GM18505 (cell line): ENCODE measurements around the gene ABL2.
A peak's percentile ranks its signal among the peaks of the same experiment; 100 is the strongest.
"Not testable (repeated sequence)": the region's sequence is repeated elsewhere in the genome, so short reads cannot be mapped to it uniquely, and the experiment has no call there.

Source experiments
- ATAC-seq: cut with Tn5 transposase; IDR thresholded peaks from one replicate; pipeline ENCODE4 v1.9.1; 2021; ENCODE audit not compliant: unreplicated experiment
- POLR2A ChIP-seq: IDR thresholded peaks from 4 replicates; pipeline ENCODE4 v1.6.1; 2011; ENCODE audit warnings: borderline replicate concordance; ENCODE audit not compliant: insufficient read depth, insufficient read length; ENCODE audit errors: extremely low read depth

ABL2 gene

DNA sequence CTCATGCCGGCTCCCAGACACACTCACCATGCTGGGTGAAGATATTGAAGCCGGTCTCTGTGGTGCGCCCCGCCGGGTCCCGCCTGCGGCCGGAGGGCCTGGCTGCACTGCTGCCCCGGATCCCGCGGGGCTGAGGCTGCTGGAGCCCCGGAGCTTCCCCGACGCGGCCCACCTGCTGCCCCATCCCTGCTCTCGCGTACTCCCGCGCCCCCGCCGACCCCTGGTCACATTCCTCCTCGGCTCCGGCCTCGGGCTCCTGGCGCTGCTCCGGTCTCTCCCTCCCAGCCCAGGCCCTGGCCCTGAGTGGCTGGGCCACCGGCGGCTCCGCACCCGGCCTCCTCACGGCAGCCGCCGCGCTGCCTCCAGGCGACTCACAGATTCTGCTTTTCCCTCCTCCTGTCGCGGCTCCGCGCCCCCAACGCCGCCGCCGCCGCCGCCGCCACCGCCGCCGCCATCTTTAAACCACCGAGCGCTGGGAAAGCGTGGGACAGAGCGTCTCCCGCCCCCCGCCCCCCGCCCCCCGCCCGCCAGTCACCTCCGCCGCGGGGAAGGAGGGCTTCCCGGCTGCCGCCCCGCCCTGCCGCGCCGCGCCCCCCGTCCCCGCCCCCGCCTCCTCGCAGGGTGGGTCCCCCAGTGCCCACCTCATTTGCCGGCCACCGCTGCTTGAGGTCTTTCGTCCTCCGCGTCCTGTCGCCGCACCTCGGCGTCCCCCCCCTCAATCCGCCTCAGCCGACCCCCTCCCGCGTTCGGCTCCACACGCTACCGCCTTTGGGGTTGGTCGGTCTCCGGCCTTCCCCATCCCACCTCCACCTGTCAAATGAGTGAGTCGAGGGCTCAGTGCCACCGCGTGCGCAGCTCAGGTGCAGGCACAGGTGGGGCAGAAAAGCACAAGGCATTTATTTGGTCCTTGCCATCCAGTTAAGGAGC, at the start of gene ABL2:
ABL2 (minus strand) TSS at position 464 of the 927 bp plus-strand sequence; CDS start at position 184, 280 bp downstream.
- peak; percentile 41 for TF ChIP-seq POLR2A
- ATAC-seq = peak; percentile 51

DNA sequence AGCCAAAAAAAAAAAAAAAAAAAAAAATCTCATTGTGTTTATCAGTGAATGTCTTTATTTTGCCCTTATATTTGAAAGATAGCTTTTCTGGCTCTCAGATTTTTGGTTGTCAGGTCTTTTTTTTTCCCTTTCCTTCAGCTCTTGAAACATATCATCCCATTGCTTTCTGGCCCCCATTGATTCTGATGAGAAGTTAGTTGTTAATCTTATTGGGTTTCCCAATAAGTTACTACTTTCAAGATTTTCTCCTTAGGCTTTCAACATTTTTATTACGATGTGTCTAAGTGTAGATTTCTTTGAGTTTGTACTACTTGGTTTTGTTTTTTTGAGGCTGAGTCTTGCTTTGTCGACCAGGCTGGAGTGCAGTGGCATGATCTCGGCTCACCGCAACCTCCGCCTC, 49.4 kb upstream of the ABL2 start:
- no peak for TF ChIP-seq POLR2A

GRCh38 chr1:179274424-179274823, 44.9 kb upstream of the ABL2 start:
- not testable (repeated sequence) for ATAC-seq

More for the DNA sequence above, 49.4 kb upstream of the ABL2 start:
- no peak for ATAC-seq

DNA sequence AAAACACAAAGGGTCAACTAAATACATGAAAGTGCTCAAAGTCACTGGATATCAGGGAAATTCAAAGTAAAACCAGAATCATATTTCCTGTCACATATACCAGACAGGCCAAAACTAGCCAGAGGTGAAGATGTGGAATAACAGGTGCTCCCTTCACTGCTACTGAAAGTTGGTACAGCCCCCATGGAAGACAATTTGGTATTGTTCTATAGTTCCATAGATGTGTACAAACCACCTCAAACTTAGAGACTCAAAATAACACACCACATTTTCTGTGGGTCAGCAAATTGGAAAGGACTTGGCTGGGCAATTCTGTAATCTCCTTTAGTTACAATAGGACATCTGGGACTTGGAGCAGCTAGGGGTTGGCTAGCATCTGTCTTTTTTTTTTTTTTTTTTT, 39.6 kb upstream of the ABL2 start:
- ATAC-seq = no peak
- TF ChIP-seq POLR2A = no peak

DNA sequence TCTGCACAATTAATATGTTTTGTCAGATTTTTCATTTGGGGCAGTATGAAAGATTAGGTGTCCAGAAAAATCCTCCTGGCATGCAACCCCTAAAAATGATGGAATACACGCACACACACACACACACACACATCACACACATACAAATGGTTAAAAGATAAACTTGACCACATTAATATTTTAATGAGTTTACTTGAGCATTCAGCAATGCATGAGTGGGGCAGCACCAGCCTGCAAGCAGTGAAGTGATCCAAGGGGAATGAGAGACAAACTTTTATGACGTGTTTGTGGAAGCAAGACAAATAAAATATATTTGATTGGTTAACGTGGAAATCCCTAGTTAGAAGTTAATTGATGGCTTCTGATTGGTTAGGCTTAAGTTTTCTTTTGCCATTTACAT, 35.0 kb upstream of the ABL2 start:
- no peak for TF ChIP-seq POLR2A
- ATAC-seq = no peak

DNA sequence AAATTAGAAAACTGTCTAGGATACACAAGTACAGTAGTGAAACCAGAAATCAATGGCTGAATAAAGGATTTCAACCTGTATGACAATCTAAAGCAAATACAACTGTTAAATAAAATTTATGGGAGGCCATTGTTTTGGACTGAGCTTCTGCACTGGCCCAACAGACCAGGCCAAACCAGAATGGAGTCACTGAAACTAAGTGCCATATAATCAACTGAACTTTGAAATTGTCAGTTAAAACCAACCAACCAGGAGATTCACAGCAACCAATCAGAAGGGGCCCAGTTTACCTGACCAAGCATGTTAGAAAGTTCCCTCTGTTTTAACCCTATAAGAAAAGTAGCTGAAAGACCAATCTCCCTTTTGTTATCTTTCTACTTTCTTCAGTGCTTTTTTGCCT, 33.6 kb upstream of the ABL2 start:
- TF ChIP-seq POLR2A = no peak
- ATAC-seq = no peak

GRCh38 chr1:179262183-179262582, 32.7 kb upstream of the ABL2 start:
- ATAC-seq = no peak

GRCh38 chr1:179253286-179253972, 24.0 kb upstream of the ABL2 start:
- ATAC-seq = no peak
- no peak for TF ChIP-seq POLR2A

More at GRCh38 chr1:179262183-179262582, 32.7 kb upstream of the ABL2 start:
- TF ChIP-seq POLR2A = no peak

- ATAC-seq = no peak
- no peak for TF ChIP-seq POLR2A
These were observed 23.1 kb upstream of the ABL2 start for GRCh38 chr1:179252606-179253005.

DNA sequence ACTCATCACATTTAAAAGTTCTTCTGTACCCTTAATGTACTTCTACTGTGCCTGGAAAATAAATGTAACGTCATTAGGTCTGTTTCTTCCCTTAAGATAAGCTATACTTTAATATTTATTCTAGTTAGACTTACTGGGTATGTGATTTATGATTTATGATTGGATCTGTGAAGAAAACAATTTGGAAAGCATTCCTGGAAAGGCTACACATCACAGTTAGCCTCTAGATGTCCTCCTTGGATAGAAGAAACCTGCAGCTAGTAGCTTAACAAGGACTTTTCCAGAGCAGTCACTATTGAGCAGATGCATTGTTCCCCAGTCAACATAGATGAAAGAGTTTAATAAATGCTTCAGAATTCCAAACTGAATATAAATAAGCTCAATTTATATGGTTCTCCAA, 22.2 kb upstream of the ABL2 start:
- TF ChIP-seq POLR2A = no peak
- no peak for ATAC-seq

DNA sequence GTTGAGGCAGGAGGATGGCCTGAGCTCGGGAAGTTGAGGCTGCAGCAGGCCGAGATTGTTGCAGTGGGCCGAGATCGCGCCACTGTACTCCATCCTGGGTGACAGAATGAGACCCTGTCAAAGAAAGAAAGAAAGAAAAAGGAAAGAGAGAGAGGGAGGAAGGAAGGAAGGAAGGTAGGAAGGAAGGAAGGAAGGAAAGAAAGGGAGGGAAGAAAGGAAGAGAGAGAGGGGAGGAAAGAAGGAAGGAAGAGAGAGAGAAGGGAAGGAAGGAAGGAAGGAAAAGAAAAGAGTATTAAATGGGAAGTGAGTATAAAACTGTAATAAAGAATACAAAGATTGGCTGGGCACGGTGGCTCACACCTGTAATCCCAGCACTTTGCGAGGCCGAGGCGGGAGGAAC, 18.4 kb upstream of the ABL2 start:
- no peak for ATAC-seq
- TF ChIP-seq POLR2A = no peak

- ATAC-seq = not testable (repeated sequence)
These were observed 15.9 kb upstream of the ABL2 start for GRCh38 chr1:179245426-179245825.

- no peak for ATAC-seq
- no peak for TF ChIP-seq POLR2A
These were observed 12.1 kb upstream of the ABL2 start for GRCh38 chr1:179241530-179242097.

- no peak for TF ChIP-seq POLR2A
- no peak for ATAC-seq
These were observed 7.7 kb upstream of the ABL2 start for GRCh38 chr1:179237222-179237621.
